GM23338 (cell line): ENCODE data around the gene ACSF2. TPM values are rescaled to one million over a fixed set of nuclear protein-coding genes. Genes with fewer than 3 reads are reported as not detected.

ENCODE experiments used
- ATAC-seq: fragments of 200-7000 bp; cut with Tn5 transposase; 3 replicates; pipeline ENCODE4 v1.9.1; 2020
- DNase-seq: peaks from one replicate; pipeline ENCODE4 v3.0.0-alpha.2; 2015; ENCODE audit warnings: low spot score
- H2AFZ ChIP-seq: fragments of 200-600 bp; sonication (generic); 2 replicates; pipeline ENCODE4 v1.8.0; 2016; ENCODE audit warnings: antibody characterized with exemption, mild to moderate bottlenecking, moderate library complexity
- H3F3A ChIP-seq: fragments of 200-600 bp; sonication (generic); replicated peaks from 2 replicates; pipeline ENCODE4 v1.8.0; 2017; ENCODE audit warnings: antibody characterized with exemption, mixed run types, low read depth
- H3K27ac ChIP-seq: fragments of 200-600 bp; sonication (generic); 2 replicates; pipeline ENCODE4 v1.6.1; 2016; ENCODE audit warnings: low read depth
- H3K27me3 ChIP-seq: fragments of 200-600 bp; sonication (generic); 2 replicates; pipeline ENCODE4 v1.8.0; 2016; ENCODE audit warnings: mild to moderate bottlenecking, mixed run types, moderate library complexity; ENCODE audit not compliant: insufficient read depth
- H3K36me3 ChIP-seq: fragments of 200-600 bp; sonication (generic); 2 replicates; pipeline ENCODE4 v1.8.0; 2016; ENCODE audit warnings: mild to moderate bottlenecking; ENCODE audit not compliant: insufficient read depth
- H3K4me1 ChIP-seq: fragments of 200-600 bp; sonication (generic); 2 replicates; pipeline ENCODE4 v1.8.0; 2016; ENCODE audit warnings: mild to moderate bottlenecking, moderate library complexity; ENCODE audit not compliant: insufficient read depth
- H3K4me2 ChIP-seq: fragments of 200-600 bp; sonication (generic); 2 replicates; pipeline ENCODE4 v1.7.1; 2017; ENCODE audit warnings: mixed run types
- H3K4me3 ChIP-seq: fragments of 200-600 bp; sonication (generic); 2 replicates; pipeline ENCODE4 v1.6.1; 2016; ENCODE audit warnings: mixed run types
- H3K79me2 ChIP-seq: fragments of 200-600 bp; sonication (generic); replicated peaks from 2 replicates; pipeline ENCODE4 v1.8.0; 2017; ENCODE audit warnings: mild to moderate bottlenecking; ENCODE audit not compliant: insufficient read depth
- H3K9me2 ChIP-seq: fragments of 200-600 bp; sonication (generic); 2 replicates; pipeline ENCODE4 v1.8.0; 2017; ENCODE audit not compliant: insufficient read depth
- H4K20me1 ChIP-seq: fragments of 200-600 bp; sonication (generic); replicated peaks from 2 replicates; pipeline ENCODE4 v1.8.0; 2017; ENCODE audit warnings: mild to moderate bottlenecking; ENCODE audit not compliant: insufficient read depth
- H3K27ac Mint-ChIP-seq: 2 replicates; pipeline ENCODE4 v1.8.0; 2020; ENCODE audit warnings: inconsistent platforms, mild to moderate bottlenecking, moderate library complexity, mixed read lengths
- H3K27me3 Mint-ChIP-seq: 3 replicates; pipeline ENCODE4 v1.8.0; 2022; ENCODE audit warnings: low read depth, mild to moderate bottlenecking, moderate library complexity, mixed read lengths, inconsistent platforms; ENCODE audit not compliant: insufficient read depth, poor library complexity
- H3K36me3 Mint-ChIP-seq: 3 replicates; pipeline ENCODE4 v1.8.0; 2021; ENCODE audit warnings: low read depth, mild to moderate bottlenecking, inconsistent platforms, moderate library complexity, mixed read lengths
- H3K4me1 Mint-ChIP-seq: 3 replicates; pipeline ENCODE4 v1.8.0; 2020; ENCODE audit warnings: mild to moderate bottlenecking, inconsistent platforms, mixed read lengths
- H3K4me3 Mint-ChIP-seq: 3 replicates; pipeline ENCODE4 v1.8.0; 2021; ENCODE audit warnings: moderate library complexity, mild to moderate bottlenecking, inconsistent platforms, mixed read lengths
- H3K9me3 Mint-ChIP-seq: 3 replicates; pipeline ENCODE4 v1.8.0; 2020; ENCODE audit warnings: moderate library complexity, mild to moderate bottlenecking, inconsistent platforms, mixed read lengths
- EZH2 ChIP-seq: fragments of 200-600 bp; sonication (generic); IDR thresholded peaks from one replicate; pipeline ENCODE4 v1.8.0; 2017; ENCODE audit warnings: antibody characterized with exemption, mild to moderate bottlenecking, low read depth; ENCODE audit not compliant: unreplicated experiment
- EZH2phosphoT487 ChIP-seq: fragments of 200-600 bp; sonication (generic); IDR thresholded peaks from one replicate; pipeline ENCODE4 v1.8.1; 2018; ENCODE audit warnings: antibody characterized with exemption; ENCODE audit not compliant: unreplicated experiment
- JUNB ChIP-seq: IDR thresholded peaks from one replicate; pipeline ENCODE4 v1.6.1; 2016; ENCODE audit warnings: antibody characterized with exemption; ENCODE audit not compliant: unreplicated experiment
- POLR2AphosphoS5 ChIP-seq: IDR thresholded peaks from 2 replicates; pipeline ENCODE4 v1.6.1; 2016; ENCODE audit warnings: antibody characterized with exemption, low read depth
- ZNF331 ChIP-seq: fragments of 250-450 bp; sonication (Bioruptor Pico); IDR thresholded peaks from 2 replicates; pipeline ENCODE4 v1.5.0; 2020; ENCODE audit warnings: low read depth, mild to moderate bottlenecking, moderate library complexity
- polyA plus RNA-seq: library from polyadenylated mRNA; unstranded; fragments of >200 nt; fragmentation: Nextera tagmentation; extraction: Ambion mirVana; gene quantifications from 2 replicates; pipeline ENCODE4 v1.2.1, GENCODE V29; 2016
- total RNA-seq: library from RNA; depleted of rRNA; stranded (reverse); fragments of >200 nt; shearing (Covaris generic); gene quantifications from 2 replicates; pipeline ENCODE4 v1.2.3, GENCODE V29; 2014
- TF ChIP-seq, protein P1 (sequence below), 2 experiments: fragments of 200-600 bp in 1 of 2; sonication (generic) in 1 of 2; conservative IDR thresholded peaks; 2 replicates each; pipeline versions ENCODE4 v1.5.1 to v1.6.1; 2016 to 2017; ENCODE audit warnings: antibody characterized with exemption in 2 of 2, low read depth in 2 of 2, mild to moderate bottlenecking in 2 of 2, moderate library complexity in 1 of 2
- TF ChIP-seq, protein P2 (sequence below): IDR thresholded peaks from 2 replicates; pipeline ENCODE4 v1.6.1; 2016; ENCODE audit warnings: antibody characterized with exemption
- TF ChIP-seq, protein P3 (sequence below): fragments of 250-450 bp; sonication (Bioruptor Pico); IDR thresholded peaks from 2 replicates; pipeline ENCODE4 v1.5.0; 2020; ENCODE audit warnings: mild to moderate bottlenecking, moderate library complexity

The ACSF2 gene
- total and polyA plus RNA-seq, 2 experiments from 2014 or later = 6.9 to 12.4 TPM

DNA sequence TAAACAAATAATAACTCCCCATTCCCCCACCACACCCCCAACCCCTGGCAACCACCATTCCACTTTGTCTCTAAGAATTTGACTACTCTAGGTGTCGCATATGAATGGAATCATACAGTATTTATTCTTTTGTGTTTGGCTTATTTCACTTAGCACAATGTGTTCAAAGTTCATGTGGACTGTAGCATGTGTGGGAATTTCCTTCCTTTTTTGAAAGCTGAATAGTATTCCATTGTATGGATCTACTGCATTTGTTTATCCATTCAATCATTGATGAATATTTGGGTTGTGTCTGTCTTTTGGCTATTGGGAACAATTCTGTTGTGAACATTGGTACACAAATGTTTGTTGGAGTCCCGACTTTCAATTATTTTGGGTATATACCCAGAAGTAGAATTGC, 3.3 kb upstream of the ACSF2 start (continued):
- TF ChIP-seq, protein P1, sequence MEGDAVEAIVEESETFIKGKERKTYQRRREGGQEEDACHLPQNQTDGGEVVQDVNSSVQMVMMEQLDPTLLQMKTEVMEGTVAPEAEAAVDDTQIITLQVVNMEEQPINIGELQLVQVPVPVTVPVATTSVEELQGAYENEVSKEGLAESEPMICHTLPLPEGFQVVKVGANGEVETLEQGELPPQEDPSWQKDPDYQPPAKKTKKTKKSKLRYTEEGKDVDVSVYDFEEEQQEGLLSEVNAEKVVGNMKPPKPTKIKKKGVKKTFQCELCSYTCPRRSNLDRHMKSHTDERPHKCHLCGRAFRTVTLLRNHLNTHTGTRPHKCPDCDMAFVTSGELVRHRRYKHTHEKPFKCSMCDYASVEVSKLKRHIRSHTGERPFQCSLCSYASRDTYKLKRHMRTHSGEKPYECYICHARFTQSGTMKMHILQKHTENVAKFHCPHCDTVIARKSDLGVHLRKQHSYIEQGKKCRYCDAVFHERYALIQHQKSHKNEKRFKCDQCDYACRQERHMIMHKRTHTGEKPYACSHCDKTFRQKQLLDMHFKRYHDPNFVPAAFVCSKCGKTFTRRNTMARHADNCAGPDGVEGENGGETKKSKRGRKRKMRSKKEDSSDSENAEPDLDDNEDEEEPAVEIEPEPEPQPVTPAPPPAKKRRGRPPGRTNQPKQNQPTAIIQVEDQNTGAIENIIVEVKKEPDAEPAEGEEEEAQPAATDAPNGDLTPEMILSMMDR (conservative IDR thresholded peaks at IDR 0.05; ENCODE audit: low read depth in 2 of 2) = no peak

DNA sequence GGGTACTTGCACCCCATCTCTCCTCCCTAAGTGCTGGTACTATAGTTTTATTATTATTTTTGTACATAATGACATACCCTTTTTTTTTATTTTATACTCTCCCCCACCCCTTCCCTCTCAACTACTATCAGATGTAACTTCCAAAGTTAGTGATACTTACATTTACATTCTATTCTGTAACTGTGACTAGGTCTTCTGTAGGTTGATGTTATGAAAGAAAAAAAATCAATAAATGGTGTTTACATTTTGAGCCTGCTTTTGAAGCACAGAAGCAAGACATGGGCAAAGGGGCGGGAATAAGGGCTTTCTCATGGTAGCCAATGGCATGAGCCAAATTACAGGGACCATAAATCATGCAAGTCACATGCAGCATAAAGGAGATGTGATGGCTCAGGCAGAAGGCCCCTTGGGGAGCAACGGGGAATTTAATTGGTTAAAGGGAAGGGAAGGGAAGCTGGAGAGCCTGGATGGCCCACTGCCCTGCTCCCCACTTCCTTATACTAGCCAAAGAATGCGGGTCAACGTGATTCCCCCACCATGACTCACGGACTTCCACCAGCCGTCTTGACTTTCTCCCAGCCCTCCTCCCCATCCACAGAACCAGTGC, 2.4 kb upstream of the ACSF2 start:
- peaks cover 24% of the 10 kb centered on the region for H3K4me1 Mint-ChIP-seq
- TF ChIP-seq ZNF331 = no peak
- TF ChIP-seq, protein P2, sequence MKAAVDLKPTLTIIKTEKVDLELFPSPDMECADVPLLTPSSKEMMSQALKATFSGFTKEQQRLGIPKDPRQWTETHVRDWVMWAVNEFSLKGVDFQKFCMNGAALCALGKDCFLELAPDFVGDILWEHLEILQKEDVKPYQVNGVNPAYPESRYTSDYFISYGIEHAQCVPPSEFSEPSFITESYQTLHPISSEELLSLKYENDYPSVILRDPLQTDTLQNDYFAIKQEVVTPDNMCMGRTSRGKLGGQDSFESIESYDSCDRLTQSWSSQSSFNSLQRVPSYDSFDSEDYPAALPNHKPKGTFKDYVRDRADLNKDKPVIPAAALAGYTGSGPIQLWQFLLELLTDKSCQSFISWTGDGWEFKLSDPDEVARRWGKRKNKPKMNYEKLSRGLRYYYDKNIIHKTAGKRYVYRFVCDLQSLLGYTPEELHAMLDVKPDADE = no peak
- TF ChIP-seq POLR2AphosphoS5 = no peak
- TF ChIP-seq EZH2phosphoT487 = no peak
- no peak for TF ChIP-seq EZH2
- no peak overlapping the region for H3K4me2 ChIP-seq
- DNase-seq (peak; percentile 32), ATAC-seq (no peak)
- H2AFZ ChIP-seq = no peak overlapping the region
- H3K27ac ChIP-seq = no peak overlapping the region
- H3F3A ChIP-seq = peaks cover 7% of the 10 kb centered on the region; the same call in 1 of the 2 replicates
- no peak overlapping the region; the same call in 2 of the 3 replicates for H3K4me3 Mint-ChIP-seq
- no peak overlapping the region for H3K4me3 ChIP-seq
- H3K27me3 Mint-ChIP-seq = peaks cover 12% of the 10 kb centered on the region
- peaks cover 13% of the 10 kb centered on the region; the same call in 1 of the 2 replicates for H3K27me3 ChIP-seq
- H3K36me3 ChIP-seq = no peaks in the 10 kb centered on the region
- H4K20me1 ChIP-seq = no peaks in the 10 kb centered on the region
- peaks cover 7% of the 10 kb centered on the region; the same call in 2 of the 3 replicates for H3K36me3 Mint-ChIP-seq
- peaks cover 20% of the 10 kb centered on the region for H3K9me3 Mint-ChIP-seq
- peaks cover 5% of the 10 kb centered on the region for H3K79me2 ChIP-seq
- no peak overlapping the region for H3K27ac Mint-ChIP-seq
- no peaks in the 10 kb centered on the region for H3K9me2 ChIP-seq
- peaks cover 18% of the 10 kb centered on the region for H3K4me1 ChIP-seq

DNA sequence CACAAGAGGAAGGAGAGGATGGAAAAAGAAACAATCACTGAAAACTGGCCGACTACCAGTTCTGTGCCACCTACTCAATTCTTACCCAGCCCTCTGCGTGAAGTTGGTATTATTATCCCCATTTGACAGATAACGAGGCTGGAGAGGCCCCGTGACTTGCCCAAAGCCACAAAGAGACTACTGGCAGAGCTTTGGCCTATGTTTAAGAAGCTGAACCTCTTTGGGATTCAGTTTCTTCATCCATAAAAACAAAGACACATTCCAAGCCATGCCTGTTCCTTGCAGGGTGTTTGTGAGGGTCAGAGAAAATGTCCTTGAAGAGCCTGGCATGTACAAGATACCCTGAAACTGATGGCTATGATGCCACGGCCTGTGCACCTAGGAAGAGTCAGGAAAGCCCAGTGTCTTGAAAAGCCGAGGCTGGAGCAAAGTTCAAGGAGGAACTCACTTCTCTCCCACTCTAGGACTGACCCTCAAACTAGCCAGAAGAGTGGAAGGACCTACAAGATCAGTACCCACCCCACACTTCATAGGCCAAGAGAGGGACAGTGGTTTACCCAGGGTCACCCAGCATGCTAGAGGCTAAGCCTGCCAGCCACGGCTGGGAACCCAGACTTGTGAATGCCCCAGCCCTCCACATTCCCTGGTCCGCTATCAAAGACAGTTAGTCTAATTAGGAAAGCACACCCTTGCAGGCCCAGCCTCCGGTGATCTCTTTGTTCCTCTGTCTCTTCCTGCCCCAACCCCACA, 1.6 kb upstream of the ACSF2 start:
- Mint-ChIP-seq H3K4me3 (0 out of 3 replicates have a peak overlapping the region, but pooled peaks have one; percentile 26), H3K36me3 (peaks cover 1% of the 10 kb centered on the region; the same call in 1 of the 3 replicates), H3K27me3 (peaks cover 13% of the 10 kb centered on the region), H3K27ac (no peak overlapping the region), H3K9me3 (peaks cover 13% of the 10 kb centered on the region), H3K4me1 (peaks cover 24% of the 10 kb centered on the region)
- H3K27ac ChIP-seq = no peak overlapping the region
- peaks cover 18% of the 10 kb centered on the region for H3K4me1 ChIP-seq
- no peaks in the 10 kb centered on the region for H4K20me1 ChIP-seq
- H3K36me3 ChIP-seq = no peaks in the 10 kb centered on the region
- H3K4me2 ChIP-seq = no peak overlapping the region
- no peak overlapping the region for H3K4me3 ChIP-seq
- H3F3A ChIP-seq = peaks cover 7% of the 10 kb centered on the region; the same call in 1 of the 2 replicates
- ATAC-seq (no peak), DNase-seq (no peak)
- H3K79me2 ChIP-seq = peaks cover 5% of the 10 kb centered on the region
- H2AFZ ChIP-seq = no peak overlapping the region
- H3K27me3 ChIP-seq = peaks cover 13% of the 10 kb centered on the region; the same call in 1 of the 2 replicates
- H3K9me2 ChIP-seq = no peaks in the 10 kb centered on the region
- TF ChIP-seq ZNF331 (no peak), JUNB (no peak), EZH2phosphoT487 (no peak), POLR2AphosphoS5 (no peak)
- TF ChIP-seq, protein P3, sequence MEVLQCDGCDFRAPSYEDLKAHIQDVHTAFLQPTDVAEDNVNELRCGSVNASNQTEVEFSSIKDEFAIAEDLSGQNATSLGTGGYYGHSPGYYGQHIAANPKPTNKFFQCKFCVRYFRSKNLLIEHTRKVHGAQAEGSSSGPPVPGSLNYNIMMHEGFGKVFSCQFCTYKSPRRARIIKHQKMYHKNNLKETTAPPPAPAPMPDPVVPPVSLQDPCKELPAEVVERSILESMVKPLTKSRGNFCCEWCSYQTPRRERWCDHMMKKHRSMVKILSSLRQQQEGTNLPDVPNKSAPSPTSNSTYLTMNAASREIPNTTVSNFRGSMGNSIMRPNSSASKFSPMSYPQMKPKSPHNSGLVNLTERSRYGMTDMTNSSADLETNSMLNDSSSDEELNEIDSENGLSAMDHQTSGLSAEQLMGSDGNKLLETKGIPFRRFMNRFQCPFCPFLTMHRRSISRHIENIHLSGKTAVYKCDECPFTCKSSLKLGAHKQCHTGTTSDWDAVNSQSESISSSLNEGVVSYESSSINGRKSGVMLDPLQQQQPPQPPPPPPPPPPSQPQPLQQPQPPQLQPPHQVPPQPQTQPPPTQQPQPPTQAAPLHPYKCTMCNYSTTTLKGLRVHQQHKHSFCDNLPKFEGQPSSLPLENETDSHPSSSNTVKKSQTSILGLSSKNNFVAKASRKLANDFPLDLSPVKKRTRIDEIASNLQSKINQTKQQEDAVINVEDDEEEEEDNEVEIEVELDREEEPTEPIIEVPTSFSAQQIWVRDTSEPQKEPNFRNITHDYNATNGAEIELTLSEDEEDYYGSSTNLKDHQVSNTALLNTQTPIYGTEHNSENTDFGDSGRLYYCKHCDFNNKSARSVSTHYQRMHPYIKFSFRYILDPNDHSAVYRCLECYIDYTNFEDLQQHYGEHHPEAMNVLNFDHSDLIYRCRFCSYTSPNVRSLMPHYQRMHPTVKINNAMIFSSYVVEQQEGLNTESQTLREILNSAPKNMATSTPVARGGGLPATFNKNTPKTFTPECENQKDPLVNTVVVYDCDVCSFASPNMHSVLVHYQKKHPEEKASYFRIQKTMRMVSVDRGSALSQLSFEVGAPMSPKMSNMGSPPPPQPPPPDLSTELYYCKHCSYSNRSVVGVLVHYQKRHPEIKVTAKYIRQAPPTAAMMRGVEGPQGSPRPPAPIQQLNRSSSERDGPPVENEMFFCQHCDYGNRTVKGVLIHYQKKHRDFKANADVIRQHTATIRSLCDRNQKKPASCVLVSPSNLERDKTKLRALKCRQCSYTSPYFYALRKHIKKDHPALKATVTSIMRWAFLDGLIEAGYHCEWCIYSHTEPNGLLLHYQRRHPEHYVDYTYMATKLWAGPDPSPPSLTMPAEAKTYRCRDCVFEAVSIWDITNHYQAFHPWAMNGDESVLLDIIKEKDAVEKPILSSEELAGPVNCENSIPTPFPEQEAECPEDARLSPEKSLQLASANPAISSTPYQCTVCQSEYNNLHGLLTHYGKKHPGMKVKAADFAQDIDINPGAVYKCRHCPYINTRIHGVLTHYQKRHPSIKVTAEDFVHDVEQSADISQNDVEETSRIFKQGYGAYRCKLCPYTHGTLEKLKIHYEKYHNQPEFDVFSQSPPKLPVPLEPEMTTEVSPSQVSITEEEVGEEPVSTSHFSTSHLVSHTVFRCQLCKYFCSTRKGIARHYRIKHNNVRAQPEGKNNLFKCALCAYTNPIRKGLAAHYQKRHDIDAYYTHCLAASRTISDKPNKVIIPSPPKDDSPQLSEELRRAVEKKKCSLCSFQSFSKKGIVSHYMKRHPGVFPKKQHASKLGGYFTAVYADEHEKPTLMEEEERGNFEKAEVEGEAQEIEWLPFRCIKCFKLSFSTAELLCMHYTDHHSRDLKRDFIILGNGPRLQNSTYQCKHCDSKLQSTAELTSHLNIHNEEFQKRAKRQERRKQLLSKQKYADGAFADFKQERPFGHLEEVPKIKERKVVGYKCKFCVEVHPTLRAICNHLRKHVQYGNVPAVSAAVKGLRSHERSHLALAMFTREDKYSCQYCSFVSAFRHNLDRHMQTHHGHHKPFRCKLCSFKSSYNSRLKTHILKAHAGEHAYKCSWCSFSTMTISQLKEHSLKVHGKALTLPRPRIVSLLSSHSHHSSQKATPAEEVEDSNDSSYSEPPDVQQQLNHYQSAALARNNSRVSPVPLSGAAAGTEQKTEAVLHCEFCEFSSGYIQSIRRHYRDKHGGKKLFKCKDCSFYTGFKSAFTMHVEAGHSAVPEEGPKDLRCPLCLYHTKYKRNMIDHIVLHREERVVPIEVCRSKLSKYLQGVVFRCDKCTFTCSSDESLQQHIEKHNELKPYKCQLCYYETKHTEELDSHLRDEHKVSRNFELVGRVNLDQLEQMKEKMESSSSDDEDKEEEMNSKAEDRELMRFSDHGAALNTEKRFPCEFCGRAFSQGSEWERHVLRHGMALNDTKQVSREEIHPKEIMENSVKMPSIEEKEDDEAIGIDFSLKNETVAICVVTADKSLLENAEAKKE = no peak
